ENCODE measurements around the gene IL5.
"Not testable (repeated sequence)": the region's sequence is repeated elsewhere in the genome, so short reads cannot be mapped to it uniquely, and the experiment has no call there.

The IL5 gene

GRCh38 chr5:132543472-132544201 lies at the start of gene IL5:
IL5 (minus strand) TSS chr5:132543522; CDS start chr5:132543478, 44 bp downstream.
- no peak for DNase-seq (ENCODE audit: low spot score)
- no peak for TF ChIP-seq CTCF (IDR thresholded peaks at IDR 0.05; ENCODE audit: extremely low read depth, missing control alignments)

- TF ChIP-seq CTCF (IDR thresholded peaks at IDR 0.05; ENCODE audit: extremely low read depth, missing control alignments): no peak
- no peak for DNase-seq (ENCODE audit: low spot score)
These were observed 49.2 kb upstream of the IL5 start for GRCh38 chr5:132592521-132592920.

GRCh38 chr5:132591145-132591544 lies 47.8 kb upstream of the IL5 start:
- peak; percentile 18 for DNase-seq (ENCODE audit: low spot score)
- no peak for TF ChIP-seq CTCF (IDR thresholded peaks at IDR 0.05; ENCODE audit: extremely low read depth, missing control alignments)

GRCh38 chr5:132589467-132589866 lies 46.1 kb upstream of the IL5 start:
- DNase-seq (ENCODE audit: low spot score): no peak
- no peak for TF ChIP-seq CTCF (IDR thresholded peaks at IDR 0.05; ENCODE audit: extremely low read depth, missing control alignments)

GRCh38 chr5:132586063-132586462 lies 42.7 kb upstream of the IL5 start:
- no peak for DNase-seq (ENCODE audit: low spot score)
- no peak for TF ChIP-seq CTCF (IDR thresholded peaks at IDR 0.05; ENCODE audit: extremely low read depth, missing control alignments)

GRCh38 chr5:132584560-132584959 lies 41.2 kb upstream of the IL5 start:
- DNase-seq (ENCODE audit: low spot score): not testable (repeated sequence)

- TF ChIP-seq CTCF (IDR thresholded peaks at IDR 0.05; ENCODE audit: extremely low read depth, missing control alignments): no peak
These were observed 32.8 kb upstream of the IL5 start for GRCh38 chr5:132576123-132576522.

GRCh38 chr5:132566657-132567056 lies 23.3 kb upstream of the IL5 start:
- no peak for TF ChIP-seq CTCF (IDR thresholded peaks at IDR 0.05; ENCODE audit: extremely low read depth, missing control alignments)
- DNase-seq (ENCODE audit: low spot score): no peak

More at GRCh38 chr5:132576123-132576522, 32.8 kb upstream of the IL5 start:
- DNase-seq (ENCODE audit: low spot score): no peak

- DNase-seq (ENCODE audit: low spot score): not testable (repeated sequence)
These were observed 21.2 kb upstream of the IL5 start for GRCh38 chr5:132564555-132564954.
